Measurements from ENCODE around the gene PPID. TPM values are rescaled to one million over a fixed set of nuclear protein-coding genes. Genes with fewer than 3 reads are reported as not detected.
A peak's percentile ranks its signal among the peaks of the same experiment; 100 is the strongest.

Gene PPID
- total and polyA plus RNA-seq, 2 of the 13 experiments (the other 11 are each of a cell fraction or from before 2014, with no cell fraction given), result 15.4 to 63.4 TPM

- 0 out of 2 replicates have a peak, but pooled peaks have one; percentile 22 for TF ChIP-seq PRDM10 (CRISPR knock-in tag; IDR thresholded peaks at IDR 0.05; ENCODE audit: low read depth)
- TF ChIP-seq ZNF816 (CRISPR knock-in tag; IDR thresholded peaks at IDR 0.05; ENCODE audit: borderline replicate concordance), result peak; percentile 70; the same call in 1 of the 2 replicates
- no peak for TF ChIP-seq ZNF672 (CRISPR knock-in tag; IDR thresholded peaks at IDR 0.05)
- TF ChIP-seq ZBTB20 (CRISPR knock-in tag; IDR thresholded peaks at IDR 0.05; ENCODE audit: borderline replicate concordance, low read depth), result no peak
- peak; percentile 64 for TF ChIP-seq POLR2AphosphoS5 (IDR thresholded peaks at IDR 0.05; ENCODE audit: low read depth, low read length)
- 0 out of 2 replicates have a peak, but pooled peaks have one; percentile 33 for TF ChIP-seq MYPOP (CRISPR knock-in tag; IDR thresholded peaks at IDR 0.05)
- TF ChIP-seq CCDC6 (CRISPR knock-in tag; IDR thresholded peaks at IDR 0.05), result peak; percentile 28; the same call in 1 of the 2 replicates
- TF ChIP-seq GATA4 (IDR thresholded peaks at IDR 0.05; ENCODE audit: borderline replicate concordance, low read depth), result 0 out of 2 replicates have a peak, but pooled peaks have one; percentile 24
- TF ChIP-seq ZNF563 (CRISPR knock-in tag; IDR thresholded peaks at IDR 0.05), result peak; percentile 79; the same call in 1 of the 2 replicates
- no peak; the same call in 1 of the 2 replicates for TF ChIP-seq PAXIP1 (CRISPR knock-in tag; conservative IDR thresholded peaks at IDR 0.05)
- TF ChIP-seq SRSF9 (IDR thresholded peaks at IDR 0.05; ENCODE audit: borderline replicate concordance, insufficient read depth, low read depth, low read length, poor library complexity, severe bottlenecking), result no peak
- no peak for TF ChIP-seq ZNF225 (CRISPR knock-in tag; IDR thresholded peaks at IDR 0.05)
- TF ChIP-seq ELF3 (CRISPR knock-in tag; IDR thresholded peaks at IDR 0.05), result peak; percentile 40; the same call in 1 of the 2 replicates
- TF ChIP-seq STAT6 (CRISPR knock-in tag; IDR thresholded peaks at IDR 0.05; ENCODE audit: borderline replicate concordance), result no peak
- no peak for TF ChIP-seq TAF15 (IDR thresholded peaks at IDR 0.05; ENCODE audit: low read depth, low read length, poor library complexity, severe bottlenecking)
- no peak for TF ChIP-seq ZNF775 (CRISPR knock-in tag; IDR thresholded peaks at IDR 0.05; ENCODE audit: borderline replicate concordance)
Observed at GRCh38 chr4:158768555-158769174, 45.5 kb upstream of the PPID start, which contains the start of gene FNIP2 (continued).

Data from HepG2 (cell line).